ENCODE data around the gene ST6GALNAC3.
"Not testable (repeated sequence)": the region's sequence is repeated elsewhere in the genome, so short reads cannot be mapped to it uniquely, and the experiment has no call there.

The ST6GALNAC3 gene

GRCh38 chr1:76330991-76331603, 256.6 kb downstream of the ST6GALNAC3 start:
- peak in 1 of 2 donors; percentile 44 for DNase-seq (ENCODE audit: low read depth in 1 of 2, low spot score in 1 of 2)

GRCh38 chr1:76335882-76336281, 261.3 kb downstream of the ST6GALNAC3 start:
- DNase-seq (ENCODE audit: low read depth in 1 of 2, low spot score in 1 of 2), result no peak

- DNase-seq (ENCODE audit: low read depth in 1 of 2, low spot score in 1 of 2), result no peak
Measured at GRCh38 chr1:76336931-76337371, 262.4 kb downstream of the ST6GALNAC3 start.

GRCh38 chr1:76337542-76338219, 263.1 kb downstream of the ST6GALNAC3 start:
- DNase-seq (ENCODE audit: low read depth in 1 of 2, low spot score in 1 of 2), result no peak

- no peak for DNase-seq (ENCODE audit: low read depth in 1 of 2, low spot score in 1 of 2)
Measured at GRCh38 chr1:76340056-76340455, 265.5 kb downstream of the ST6GALNAC3 start.

- not testable (repeated sequence) for DNase-seq (ENCODE audit: low read depth in 1 of 2, low spot score in 1 of 2)
Measured at GRCh38 chr1:76341816-76342215, 267.3 kb downstream of the ST6GALNAC3 start.

GRCh38 chr1:76343356-76343755, 268.8 kb downstream of the ST6GALNAC3 start:
- DNase-seq (ENCODE audit: low read depth in 1 of 2, low spot score in 1 of 2), result no peak

- no peak for DNase-seq (ENCODE audit: low read depth in 1 of 2, low spot score in 1 of 2)
Measured at GRCh38 chr1:76351655-76352054, 277.1 kb downstream of the ST6GALNAC3 start.

GRCh38 chr1:76352741-76353435, 278.3 kb downstream of the ST6GALNAC3 start:
- DNase-seq (ENCODE audit: low read depth in 1 of 2, low spot score in 1 of 2), result no peak

- DNase-seq (ENCODE audit: low read depth in 1 of 2, low spot score in 1 of 2), result no peak
Measured at GRCh38 chr1:76354236-76354635, 279.7 kb downstream of the ST6GALNAC3 start.

GRCh38 chr1:76366726-76367125, 292.2 kb downstream of the ST6GALNAC3 start:
- no peak for DNase-seq (ENCODE audit: low read depth in 1 of 2, low spot score in 1 of 2)

- DNase-seq (ENCODE audit: low read depth in 1 of 2, low spot score in 1 of 2), result no peak
Measured at GRCh38 chr1:76371941-76372340, 297.4 kb downstream of the ST6GALNAC3 start.

- DNase-seq (ENCODE audit: low read depth in 1 of 2, low spot score in 1 of 2), result no peak
Measured at GRCh38 chr1:76374086-76374485, 299.5 kb downstream of the ST6GALNAC3 start.

GRCh38 chr1:76377247-76377646, 302.7 kb downstream of the ST6GALNAC3 start:
- DNase-seq (ENCODE audit: low read depth in 1 of 2, low spot score in 1 of 2), result no peak

GRCh38 chr1:76379506-76379905, 305.0 kb downstream of the ST6GALNAC3 start:
- DNase-seq (ENCODE audit: low read depth in 1 of 2, low spot score in 1 of 2), result no peak

GRCh38 chr1:76381450-76382097, 307.0 kb downstream of the ST6GALNAC3 start:
- no peak for DNase-seq (ENCODE audit: low read depth in 1 of 2, low spot score in 1 of 2)

GRCh38 chr1:76388261-76388660, 313.7 kb downstream of the ST6GALNAC3 start:
- DNase-seq (ENCODE audit: low read depth in 1 of 2, low spot score in 1 of 2), result no peak

GRCh38 chr1:76390456-76390855, 315.9 kb downstream of the ST6GALNAC3 start:
- no peak for DNase-seq (ENCODE audit: low read depth in 1 of 2, low spot score in 1 of 2)

- DNase-seq (ENCODE audit: low read depth in 1 of 2, low spot score in 1 of 2), result no peak
Measured at GRCh38 chr1:76395059-76395458, 320.5 kb downstream of the ST6GALNAC3 start.

- DNase-seq (ENCODE audit: low read depth in 1 of 2, low spot score in 1 of 2), result no peak
Measured at GRCh38 chr1:76402128-76402527, 327.6 kb downstream of the ST6GALNAC3 start.

- DNase-seq (ENCODE audit: low read depth in 1 of 2, low spot score in 1 of 2), result no peak
Measured at GRCh38 chr1:76408303-76408702, 333.8 kb downstream of the ST6GALNAC3 start.

GRCh38 chr1:76410499-76410898, 336.0 kb downstream of the ST6GALNAC3 start:
- DNase-seq (ENCODE audit: low read depth in 1 of 2, low spot score in 1 of 2), result no peak

Measured in activated CD4-positive, alpha-beta T cell treated with anti-CD3 and anti-CD28 coated beads, Interleukin-2, amount 50 U/mL, for 24 hours (primary cell).